ENCODE results near the gene TNNC2.
"Not testable (repeated sequence)": the region's sequence is repeated elsewhere in the genome, so short reads cannot be mapped to it uniquely, and the experiment has no call there.

Gene TNNC2

GRCh38 chr20:45827712-45828111, 600 bp upstream of the TNNC2 start:
- H3K4me3 ChIP-seq (ENCODE audit: low read length) = no peak overlapping the region
- no peak for DNase-seq (ENCODE audit: low read depth, low spot score)

- DNase-seq (ENCODE audit: low read depth, low spot score) = no peak
- no peak overlapping the region for H3K4me3 ChIP-seq (ENCODE audit: low read length)
These were observed 612 bp downstream of the TNNC2 start for GRCh38 chr20:45826381-45827019.

DNA sequence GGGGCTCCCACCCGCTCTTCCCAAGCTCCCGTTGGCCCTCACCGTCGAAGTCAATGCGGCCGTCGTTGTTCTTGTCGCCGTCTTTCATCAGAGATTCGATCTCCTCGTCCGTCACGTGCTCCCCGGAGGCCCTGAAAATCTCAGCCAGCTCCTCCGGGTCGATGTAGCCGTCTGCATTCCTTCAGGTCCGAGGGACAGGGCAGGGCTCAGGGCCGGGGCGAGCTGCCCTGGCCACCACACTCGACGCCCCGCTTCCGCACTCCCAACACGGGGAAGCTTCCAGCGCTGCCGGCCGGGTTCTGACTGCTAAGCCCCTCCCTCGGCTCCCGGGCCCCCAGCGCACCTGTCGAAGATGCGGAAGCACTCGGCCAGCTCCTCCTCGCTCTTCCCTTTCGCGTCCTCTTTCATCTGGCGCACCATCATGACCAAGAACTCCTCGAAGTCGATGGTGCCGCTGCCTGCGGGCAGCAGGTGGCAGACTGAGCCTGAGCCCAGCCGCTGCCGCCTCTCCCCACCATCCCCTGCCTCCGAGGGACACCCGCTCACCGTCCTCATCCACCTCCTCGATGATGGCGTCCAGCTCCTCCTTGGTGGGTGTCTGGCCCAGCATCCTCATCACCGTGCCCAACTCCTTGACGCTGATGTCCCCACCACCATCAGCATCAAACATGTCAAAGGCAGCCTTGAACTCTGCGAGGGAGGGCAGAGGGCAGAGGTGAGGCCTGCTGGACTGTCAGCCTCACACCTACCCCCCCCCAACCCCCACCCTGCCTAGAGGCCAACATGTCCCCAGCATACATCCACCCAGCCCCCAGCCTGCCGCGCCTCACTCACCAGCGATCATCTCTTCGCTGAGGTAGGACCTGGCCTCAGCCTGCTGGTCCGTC, 2.9 kb downstream of the TNNC2 start:
- H3K4me3 ChIP-seq (ENCODE audit: low read length) = peak overlapping the region; percentile 9; the same call in 1 of the 2 replicates
- peak; percentile 41 for DNase-seq (ENCODE audit: low read depth, low spot score)

DNA sequence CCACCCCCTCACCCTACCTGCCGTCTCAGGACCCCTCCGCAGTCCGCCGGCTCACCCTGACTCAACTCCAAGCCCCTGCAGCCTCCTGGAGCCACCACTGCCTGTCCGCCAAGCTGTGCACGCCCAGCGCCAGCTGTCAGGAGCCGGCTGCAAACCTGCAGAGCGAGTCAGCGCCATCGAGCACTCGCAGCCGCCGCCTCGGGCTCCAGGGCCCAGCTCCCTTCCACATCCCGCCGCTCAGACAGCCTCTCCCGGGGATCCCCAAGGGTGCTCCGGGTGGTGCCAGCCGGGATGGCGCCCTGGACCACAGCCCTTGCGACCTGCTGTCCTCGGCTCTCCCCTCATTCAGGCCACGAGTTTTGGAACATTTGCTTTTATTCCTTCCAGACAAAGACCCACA, 4.3 kb downstream of the TNNC2 start:
- no peak overlapping the region for H3K4me3 ChIP-seq (ENCODE audit: low read length)
- no peak for DNase-seq (ENCODE audit: low read depth, low spot score)

- DNase-seq (ENCODE audit: low read depth, low spot score) = no peak
- H3K4me3 ChIP-seq (ENCODE audit: low read length) = no peak overlapping the region
These were observed 5.2 kb downstream of the TNNC2 start for GRCh38 chr20:45821947-45822346.

DNA sequence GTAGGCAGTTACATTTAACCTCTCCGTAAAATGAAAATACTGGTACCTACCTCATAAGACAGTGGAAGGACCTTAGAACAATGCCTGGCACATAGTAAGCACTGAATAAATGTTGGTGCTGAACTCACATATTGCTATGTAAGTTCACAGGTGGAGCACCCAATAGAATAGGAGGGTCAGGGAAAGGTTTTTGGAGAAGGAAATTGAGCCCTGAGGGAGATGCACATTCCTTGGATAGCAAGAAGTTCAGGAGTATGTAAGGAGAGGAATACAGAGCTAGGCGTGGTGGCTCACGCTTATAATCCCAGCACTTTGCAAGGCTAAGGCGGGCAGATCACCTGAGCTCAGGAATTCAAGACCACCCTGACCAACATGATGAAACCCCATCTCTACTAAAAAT, 7.6 kb downstream of the TNNC2 start:
- no peak for DNase-seq (ENCODE audit: low read depth, low spot score)

DNA sequence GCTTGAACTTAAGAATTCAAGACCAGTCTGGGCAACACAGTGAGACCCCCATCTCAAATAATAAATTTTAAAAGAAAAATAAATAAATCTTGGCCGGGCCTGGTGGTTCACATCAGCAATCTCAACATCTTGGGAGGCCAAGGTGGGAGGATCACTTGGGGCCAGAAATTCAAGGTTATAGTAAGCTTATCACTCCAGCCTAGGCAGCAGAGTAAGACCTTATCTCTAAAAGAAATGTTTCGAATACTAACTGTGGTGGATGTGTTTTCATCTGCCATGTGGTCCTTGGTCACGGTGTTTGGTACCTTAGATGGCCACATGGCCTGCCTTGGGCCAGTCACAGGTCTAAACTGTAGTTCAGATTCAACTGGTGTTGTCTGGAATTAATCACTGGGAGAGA, 8.9 kb downstream of the TNNC2 start:
- no peak overlapping the region for H3K4me3 ChIP-seq (ENCODE audit: low read length)
- no peak for DNase-seq (ENCODE audit: low read depth, low spot score)

More for the DNA sequence above, 7.6 kb downstream of the TNNC2 start:
- no peak overlapping the region for H3K4me3 ChIP-seq (ENCODE audit: low read length)

DNA sequence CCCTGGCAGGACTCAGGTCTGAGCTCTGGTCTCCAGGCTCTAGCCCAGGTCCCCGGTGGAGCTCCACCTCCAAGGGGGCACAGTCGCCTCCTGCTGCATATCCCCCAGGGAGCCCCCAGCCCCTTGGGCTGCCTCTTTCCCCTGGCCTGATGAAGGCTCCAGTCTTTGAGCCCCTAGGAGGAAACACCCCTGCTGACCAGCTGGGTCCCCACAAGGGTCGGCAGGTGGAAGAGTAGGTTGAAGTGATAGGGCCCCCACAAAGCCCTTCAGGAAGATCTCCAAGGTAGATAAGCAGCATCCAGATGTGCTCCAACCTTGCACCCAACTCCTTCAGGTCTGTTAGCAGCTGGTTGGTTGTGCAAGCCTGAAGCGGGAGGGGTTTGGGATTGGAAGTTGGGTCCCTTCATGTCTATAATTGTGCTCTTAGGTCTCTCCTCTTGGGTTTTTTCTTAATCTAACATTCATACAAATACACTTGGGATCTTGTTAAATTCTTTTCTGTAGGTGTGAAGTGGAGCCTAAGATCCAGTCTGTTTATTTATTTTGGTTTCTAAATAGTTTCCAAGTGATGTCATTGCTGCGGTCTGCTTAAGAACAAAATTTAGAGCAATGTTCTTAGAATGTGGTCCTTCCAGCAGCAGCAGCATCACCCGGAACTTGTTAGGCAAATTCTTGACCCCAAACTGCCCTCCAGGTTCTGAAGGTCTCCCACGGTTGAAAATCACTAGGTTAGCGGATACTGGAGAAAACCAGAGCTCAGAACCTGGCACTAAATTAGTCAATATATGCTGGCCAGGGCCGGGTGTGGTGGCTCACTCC, 9.5 kb downstream of the TNNC2 start:
- DNase-seq (ENCODE audit: low read depth, low spot score) = no peak
- no peak overlapping the region for H3K4me3 ChIP-seq (ENCODE audit: low read length)

GRCh38 chr20:45816951-45817350, 10.2 kb downstream of the TNNC2 start:
- no peak overlapping the region for H3K4me3 ChIP-seq (ENCODE audit: low read length)
- DNase-seq (ENCODE audit: low read depth, low spot score) = no peak

GRCh38 chr20:45814314-45814713, 12.8 kb downstream of the TNNC2 start:
- no peak overlapping the region for H3K4me3 ChIP-seq (ENCODE audit: low read length)

GRCh38 chr20:45813489-45813888, 13.6 kb downstream of the TNNC2 start:
- no peak for DNase-seq (ENCODE audit: low read depth, low spot score)

More at GRCh38 chr20:45814314-45814713, 12.8 kb downstream of the TNNC2 start:
- no peak for DNase-seq (ENCODE audit: low read depth, low spot score)

DNA sequence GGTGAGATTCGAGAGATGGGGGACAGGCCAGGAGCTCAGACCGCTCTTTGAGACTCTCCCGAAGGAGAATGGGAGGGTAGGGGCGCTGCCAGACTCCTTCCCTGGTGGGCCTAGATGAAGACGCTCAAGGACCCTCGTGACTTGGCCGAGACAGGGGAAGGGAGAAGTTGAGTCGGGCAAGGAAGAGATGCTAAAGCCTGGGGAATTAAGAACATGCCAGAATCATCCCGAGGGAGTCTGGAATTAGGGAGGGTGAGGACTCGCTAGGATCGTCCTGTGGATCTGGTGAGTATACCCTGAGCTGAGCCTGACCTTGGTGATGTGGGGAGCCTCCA, 14.1 kb downstream of the TNNC2 start:
- peak overlapping the region; percentile 93 for H3K4me3 ChIP-seq (ENCODE audit: low read length)
- DNase-seq (ENCODE audit: low read depth, low spot score) = no peak

More at GRCh38 chr20:45813489-45813888, 13.6 kb downstream of the TNNC2 start:
- H3K4me3 ChIP-seq (ENCODE audit: low read length) = peak overlapping the region; percentile 93

DNA sequence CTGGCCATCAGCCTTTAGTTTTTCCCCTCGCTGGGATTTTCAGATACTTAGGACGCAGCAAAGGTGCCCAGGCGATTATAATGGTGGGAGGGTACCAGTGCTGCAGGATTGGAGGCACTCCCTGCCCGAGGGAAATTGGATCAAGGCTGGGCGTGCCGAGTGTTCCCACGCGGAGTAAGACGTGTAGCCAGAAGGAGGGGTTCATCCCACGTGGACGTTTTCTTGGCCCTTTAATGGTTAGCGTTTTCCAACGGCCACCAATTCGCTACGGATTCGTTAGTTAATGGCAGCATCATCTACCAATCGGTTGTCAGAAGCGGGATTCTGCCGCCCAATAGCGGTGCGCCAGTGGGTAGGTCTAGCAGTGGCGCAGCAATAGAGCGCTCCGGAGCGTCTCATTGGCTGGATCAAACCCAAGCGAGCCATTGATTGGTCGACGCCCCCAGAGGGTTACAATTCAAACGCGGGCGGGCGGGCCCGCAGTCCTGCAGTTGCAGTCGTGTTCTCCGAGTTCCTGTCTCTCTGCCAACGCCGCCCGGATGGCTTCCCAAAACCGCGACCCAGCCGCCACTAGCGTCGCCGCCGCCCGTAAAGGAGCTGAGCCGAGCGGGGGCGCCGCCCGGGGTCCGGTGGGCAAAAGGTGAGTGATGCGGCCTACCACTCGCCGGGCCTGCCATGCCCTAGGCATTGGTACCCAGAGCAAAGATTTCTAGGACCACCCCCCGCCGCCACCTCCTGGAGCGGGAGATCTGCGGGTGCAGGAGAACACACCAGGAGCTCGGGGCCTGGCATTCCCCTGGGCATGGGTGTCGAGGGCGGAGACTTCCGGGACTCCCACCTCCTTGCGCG, 14.7 kb downstream of the TNNC2 start, which contains the start of gene UBE2C:
Gene UBE2C, plus strand, starts transcription at position 488 of the 849 bp plus-strand sequence. Its CDS starts 52 bp downstream, at position 540.
- DNase-seq (ENCODE audit: low read depth, low spot score) = peak; percentile 96
- peak within 1 kb of the TSS; percentile 93 for H3K4me3 ChIP-seq (ENCODE audit: low read length)

DNA sequence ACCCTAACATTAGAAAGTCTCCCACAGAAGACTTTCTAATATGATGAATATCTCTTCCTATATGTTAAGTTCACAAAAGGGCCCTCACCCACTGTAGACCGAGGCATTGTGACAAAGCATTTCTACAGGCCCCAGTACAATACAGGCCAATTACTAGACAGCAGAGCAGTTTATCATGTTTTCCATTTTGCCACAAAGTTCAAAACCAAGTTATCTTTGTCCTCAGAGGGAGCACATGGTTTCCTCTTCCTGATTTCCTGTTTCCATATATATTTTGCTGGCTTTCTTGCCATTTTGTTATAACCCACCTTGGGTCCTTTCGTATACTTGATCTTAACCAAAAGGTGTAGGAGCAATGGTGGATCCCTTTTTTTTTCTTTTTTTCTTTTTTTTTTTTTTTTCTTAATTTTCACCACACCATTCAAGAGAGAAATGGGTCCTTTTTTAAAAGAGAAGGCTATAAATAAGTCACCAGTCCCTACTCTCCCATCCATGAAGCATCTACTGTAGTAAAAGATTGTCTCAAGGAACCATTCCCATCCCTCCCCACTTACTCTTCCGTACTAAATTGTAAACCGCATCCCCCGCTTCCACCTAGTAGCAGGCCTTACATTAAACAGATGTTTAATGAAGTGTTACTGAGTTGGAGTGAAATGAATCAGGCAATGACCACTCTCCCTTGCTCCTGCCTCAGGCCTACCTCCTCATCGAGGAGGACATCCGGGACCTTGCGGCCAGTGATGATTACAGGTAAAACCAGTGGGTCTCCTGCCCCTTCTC, 16.7 kb downstream of the TNNC2 start:
- DNase-seq (ENCODE audit: low read depth, low spot score) = no peak
- no peak overlapping the region for H3K4me3 ChIP-seq (ENCODE audit: low read length)

DNA sequence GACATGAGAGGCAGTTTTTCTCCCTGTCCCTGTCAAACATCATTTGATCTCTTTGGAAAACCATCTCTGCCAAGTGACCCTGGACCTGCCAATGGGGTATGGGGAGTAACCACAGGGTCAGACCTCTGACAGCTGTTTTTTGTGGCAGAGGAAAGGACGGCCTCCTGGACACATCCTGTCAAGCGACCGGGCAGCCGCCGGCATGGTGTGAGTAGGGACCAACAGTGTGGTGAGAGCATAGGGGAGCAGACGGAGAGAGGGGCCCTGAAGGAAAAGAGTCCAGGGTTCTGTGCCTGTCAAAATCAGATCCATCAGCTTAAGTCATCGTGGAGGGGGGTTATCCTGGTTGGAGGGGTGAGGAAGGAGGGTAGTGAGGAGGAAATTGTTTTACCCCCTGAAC, 25.3 kb downstream of the TNNC2 start:
- DNase-seq (ENCODE audit: low read depth, low spot score) = no peak
- H3K4me3 ChIP-seq (ENCODE audit: low read length) = no peak overlapping the region

DNA sequence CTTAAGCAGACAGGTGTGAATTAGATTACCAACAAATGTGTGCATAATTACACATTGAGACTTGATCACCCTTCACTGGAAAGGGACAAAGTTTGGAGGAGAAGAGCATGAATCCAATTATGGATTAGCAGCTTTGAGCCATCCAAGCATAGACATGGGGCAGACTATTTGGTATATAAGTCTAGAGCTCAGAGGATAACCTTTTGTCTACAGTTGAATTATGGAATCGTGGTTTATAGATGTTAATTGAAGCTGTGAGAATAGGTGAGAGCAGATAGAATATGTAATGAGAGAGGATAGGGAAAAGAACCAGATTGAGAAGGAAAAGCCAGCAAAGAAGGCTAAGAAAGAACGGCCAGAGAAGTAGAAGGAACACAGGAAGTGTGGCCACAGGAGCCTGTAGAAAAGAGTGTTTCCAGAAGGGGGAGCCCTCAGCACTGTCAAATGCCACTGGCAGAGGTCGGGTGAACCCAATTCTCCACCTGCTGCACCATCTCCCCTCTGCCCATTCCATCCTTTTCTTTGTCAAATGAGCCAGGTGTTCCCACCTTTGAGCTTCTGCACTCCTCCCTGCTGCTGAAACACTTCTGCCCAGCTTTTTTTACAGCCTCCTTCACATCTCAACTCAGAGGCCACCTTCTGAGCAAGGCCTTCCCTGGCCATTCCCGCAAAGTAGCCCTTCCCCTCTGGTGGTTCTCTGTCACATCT, 28.0 kb downstream of the TNNC2 start:
- DNase-seq (ENCODE audit: low read depth, low spot score) = peak; percentile 54

GRCh38 chr20:45797955-45798354, 29.2 kb downstream of the TNNC2 start:
- H3K4me3 ChIP-seq (ENCODE audit: low read length); DNase-seq (ENCODE audit: low read depth, low spot score): not testable (repeated sequence)

More for the DNA sequence above, 28.0 kb downstream of the TNNC2 start:
- H3K4me3 ChIP-seq (ENCODE audit: low read length) = no peak overlapping the region
